ENCODE results near the gene C6orf89. TPM values are rescaled to one million over a fixed set of nuclear protein-coding genes. Genes with fewer than 3 reads are reported as not detected.

Gene C6orf89
- total RNA-seq, 1 experiment from 2014 or later = 11.8 TPM

GRCh38 chr6:36961441-36962435 lies 76.0 kb downstream of the C6orf89 start:
- WGBS (ENCODE audit: extremely low coverage, insufficient read length, low lambda C conversion rate) = no CpG with 5 or more reads among the region's 40 CpGs

More at GRCh38 chr6:36961441-36962435, 76.0 kb downstream of the C6orf89 start:
- no peak overlapping the region for H3K9ac ChIP-seq (ENCODE audit: extremely low read depth, insufficient read length, low read length)
- peak overlapping the region; percentile 45 for H3K14ac ChIP-seq (ENCODE audit: insufficient read depth, low read length)
- H2BK120ac ChIP-seq (ENCODE audit: low read depth, low read length, poor library complexity, severe bottlenecking) = no peak overlapping the region
- Mint-ChIP-seq H3K36me3 (ENCODE audit: insufficient read depth in 1 of 3, low read depth in 3 of 3) (peaks cover 0 to 8% (median 0%) of the 10 kb centered on the region in 3 experiments; a peak in 1 of 7 replicates), H3K27me3 (ENCODE audit: low read depth) (no peaks in the 10 kb centered on the region), H3K27ac (no peak overlapping the region; a peak in 2 of 7 replicates), H3K4me3 (no peak overlapping the region; a peak in 1 of 5 replicates), H3K4me1 (peaks cover 17% of the 10 kb centered on the region in 2 experiments), H3K9me3 (no peaks in the 10 kb centered on the region)
- no peaks in the 10 kb centered on the region for H3K79me1 ChIP-seq (ENCODE audit: insufficient read depth, low read depth, low read length, poor library complexity, severe bottlenecking)
- no peak overlapping the region for H4K91ac ChIP-seq (ENCODE audit: insufficient read length, low read depth, low read length)
- H3K79me2 ChIP-seq (ENCODE audit: insufficient read depth, low read length) = no peaks in the 10 kb centered on the region
- no peak overlapping the region for H4K8ac ChIP-seq (replicated peaks; ENCODE audit: insufficient read length, low read depth, low read length)
- H2BK15ac ChIP-seq (ENCODE audit: low read depth, low read length) = no peak overlapping the region
- no peaks in the 10 kb centered on the region for H4K20me1 ChIP-seq (ENCODE audit: control insufficient read depth, insufficient read depth, insufficient read length)
- no peaks in the 10 kb centered on the region for H3K9me3 ChIP-seq (ENCODE audit: control insufficient read depth, low read depth, low read length)
- H3K18ac ChIP-seq (ENCODE audit: insufficient read length, low read depth, low read length) = no peak overlapping the region
- DNase-seq = no peak
- no peak overlapping the region for H2AK5ac ChIP-seq (ENCODE audit: insufficient read length, low read length)
- no peak overlapping the region for H2BK5ac ChIP-seq (ENCODE audit: insufficient read length, low read length)
- no peak overlapping the region for H4K5ac ChIP-seq (ENCODE audit: insufficient read length, low read depth, low read length)
- no peak overlapping the region for H3K4ac ChIP-seq (ENCODE audit: low read depth, low read length)
- H3K56ac ChIP-seq (ENCODE audit: insufficient read length, low read depth, low read length) = no peak overlapping the region
- H2BK12ac ChIP-seq (ENCODE audit: insufficient read length, low read depth, low read length) = no peak overlapping the region
- H3K27me3 ChIP-seq (ENCODE audit: insufficient read depth, low read length) = no peaks in the 10 kb centered on the region
- H3K27ac ChIP-seq (ENCODE audit: insufficient read length, low read depth, low read length) = no peak overlapping the region
- no peak for TF ChIP-seq CTCF (conservative IDR thresholded peaks at IDR 0.05)
- H2AFZ ChIP-seq (ENCODE audit: low read length) = no peak overlapping the region
- no peaks in the 10 kb centered on the region for H3K4me1 ChIP-seq (ENCODE audit: insufficient read depth, low read length)
- H3K23ac ChIP-seq (ENCODE audit: insufficient read length, low read depth, low read length) = no peak overlapping the region
- no peak overlapping the region for H3T11ph ChIP-seq (ENCODE audit: low read length)
- no peaks in the 10 kb centered on the region for H3K23me2 ChIP-seq (ENCODE audit: insufficient read length, low read depth, low read length, poor library complexity, severe bottlenecking)
- no peak overlapping the region for H2BK20ac ChIP-seq (ENCODE audit: low read depth, low read length, poor library complexity, severe bottlenecking)
- no peak overlapping the region for H3K4me2 ChIP-seq (ENCODE audit: insufficient read depth, insufficient read length, low read length)

Data from H9 (cell line).